Smooth muscle cell of the brain vasculature (primary cell): ENCODE data around the gene RRN3.
"Not testable (repeated sequence)": the region's sequence is repeated elsewhere in the genome, so short reads cannot be mapped to it uniquely, and the experiment has no call there.

Experiments used
- DNase-seq: peaks from one replicate; pipeline ENCODE4 v3.0.0-alpha.2; 2012; ENCODE audit warnings: low read depth, low spot score

RRN3 gene, protein sequence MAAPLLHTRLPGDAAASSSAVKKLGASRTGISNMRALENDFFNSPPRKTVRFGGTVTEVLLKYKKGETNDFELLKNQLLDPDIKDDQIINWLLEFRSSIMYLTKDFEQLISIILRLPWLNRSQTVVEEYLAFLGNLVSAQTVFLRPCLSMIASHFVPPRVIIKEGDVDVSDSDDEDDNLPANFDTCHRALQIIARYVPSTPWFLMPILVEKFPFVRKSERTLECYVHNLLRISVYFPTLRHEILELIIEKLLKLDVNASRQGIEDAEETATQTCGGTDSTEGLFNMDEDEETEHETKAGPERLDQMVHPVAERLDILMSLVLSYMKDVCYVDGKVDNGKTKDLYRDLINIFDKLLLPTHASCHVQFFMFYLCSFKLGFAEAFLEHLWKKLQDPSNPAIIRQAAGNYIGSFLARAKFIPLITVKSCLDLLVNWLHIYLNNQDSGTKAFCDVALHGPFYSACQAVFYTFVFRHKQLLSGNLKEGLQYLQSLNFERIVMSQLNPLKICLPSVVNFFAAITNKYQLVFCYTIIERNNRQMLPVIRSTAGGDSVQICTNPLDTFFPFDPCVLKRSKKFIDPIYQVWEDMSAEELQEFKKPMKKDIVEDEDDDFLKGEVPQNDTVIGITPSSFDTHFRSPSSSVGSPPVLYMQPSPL

DNA sequence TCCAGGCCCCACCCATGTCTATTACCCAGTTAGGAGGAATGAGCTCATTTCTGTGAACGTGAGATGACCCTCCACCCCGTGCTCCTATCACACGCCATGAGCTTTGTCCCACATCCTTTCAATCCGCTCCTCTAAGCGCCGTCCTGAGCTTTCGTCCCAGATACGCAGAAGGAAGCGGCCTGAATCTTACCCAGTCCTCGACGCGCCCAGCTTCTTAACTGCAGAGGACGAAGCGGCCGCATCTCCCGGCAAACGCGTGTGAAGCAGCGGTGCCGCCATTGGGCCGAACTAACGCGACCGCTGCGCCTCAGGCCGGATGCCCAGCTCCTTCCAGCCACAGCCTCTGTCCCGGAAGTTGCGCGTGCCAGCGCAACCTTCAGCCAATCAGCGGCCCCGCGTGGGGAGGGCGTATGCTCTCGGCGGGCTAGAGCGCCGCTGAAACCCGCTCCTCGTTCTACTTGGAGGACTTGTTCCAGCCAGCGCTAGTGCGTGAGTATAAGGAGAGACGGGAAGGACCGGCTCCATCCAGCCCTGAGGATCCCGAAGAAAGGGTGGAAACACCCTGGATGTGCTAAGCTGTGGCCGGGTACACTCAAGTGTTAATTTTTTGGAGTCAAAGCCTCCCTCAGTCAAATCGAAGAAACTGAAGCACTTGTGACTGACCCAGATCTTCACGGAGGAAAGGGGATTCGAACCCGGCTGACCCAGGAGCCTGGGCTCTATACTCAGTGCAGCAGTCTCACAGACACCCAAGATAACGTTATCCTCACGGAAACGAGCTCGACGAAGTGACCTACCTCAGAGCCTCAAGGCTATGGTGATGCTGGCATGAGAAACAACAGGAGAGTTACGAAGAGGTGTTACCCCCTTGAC is at the start of gene RRN3:
RRN3 (minus strand) TSS at position 318 of the 873 bp plus-strand sequence; CDS start at position 279, 39 bp downstream.
- peak; percentile 76 for DNase-seq

GRCh38 chr16:15143601-15144091 is 49.6 kb upstream of the RRN3 start:
- DNase-seq: not testable (repeated sequence)

- not testable (repeated sequence) for DNase-seq
Observed at GRCh38 chr16:15142891-15143600, 49.0 kb upstream of the RRN3 start.

DNA sequence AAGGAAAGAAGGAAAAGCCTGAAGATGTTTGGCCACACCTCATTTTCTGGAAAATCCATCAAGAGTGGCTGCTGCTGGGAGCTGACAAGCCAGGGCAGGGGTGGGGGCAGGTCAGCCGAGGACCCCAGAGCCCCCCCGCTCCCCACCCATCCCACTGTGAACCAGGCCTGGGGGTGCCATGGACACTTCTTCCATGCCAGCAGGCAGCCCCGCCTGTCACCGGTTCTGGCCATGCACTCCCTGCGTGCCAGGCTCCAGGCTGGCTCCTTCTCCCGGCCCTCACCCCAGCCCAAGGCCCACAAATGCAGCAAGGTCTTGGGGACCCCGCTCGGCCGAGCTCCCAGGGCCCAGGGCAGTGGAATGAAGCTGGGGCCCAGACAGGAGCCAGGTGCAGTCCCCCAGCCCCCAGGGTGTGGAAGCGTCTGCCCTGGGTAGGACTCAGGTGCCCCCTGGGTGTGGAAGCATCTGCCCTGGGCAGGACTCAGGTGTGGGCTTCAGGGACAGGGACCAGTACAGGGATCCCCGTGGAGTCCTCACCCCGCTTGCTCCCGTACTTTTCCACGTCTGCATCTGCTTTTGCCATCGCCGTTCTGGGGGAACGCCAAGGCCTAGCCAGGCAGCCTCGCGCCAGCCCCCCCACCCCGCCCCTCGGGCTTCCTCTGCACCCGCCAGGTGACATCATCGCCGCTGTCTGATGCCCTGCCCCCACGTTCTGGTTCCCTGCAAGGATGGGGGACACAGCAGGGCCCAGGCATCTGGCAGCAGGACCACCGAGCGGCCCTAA is 48.2 kb upstream of the RRN3 start:
- not testable (repeated sequence) for DNase-seq

DNA sequence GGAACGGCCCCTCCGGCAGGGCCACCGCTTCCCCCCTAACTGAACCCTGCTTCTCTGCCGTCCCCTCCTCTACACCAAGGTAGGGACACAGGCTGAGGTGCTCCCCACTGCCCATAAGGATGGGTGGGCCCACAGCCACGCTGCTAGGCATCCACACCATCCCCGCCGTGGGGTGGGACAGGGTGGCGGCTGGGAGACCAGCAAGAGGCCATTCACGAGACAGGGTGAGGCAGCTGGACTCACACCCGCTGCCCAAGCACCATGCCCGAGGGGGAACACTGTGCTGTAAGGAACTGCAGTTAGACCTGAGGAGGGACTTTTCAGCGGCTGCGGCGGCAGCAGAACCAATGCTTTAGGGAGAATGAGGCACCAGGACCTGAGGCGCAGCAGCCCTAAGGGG is 47.5 kb upstream of the RRN3 start:
- DNase-seq: no peak

- DNase-seq: not testable (repeated sequence)
Observed at GRCh38 chr16:15140444-15141365, 46.6 kb upstream of the RRN3 start.

GRCh38 chr16:15137514-15137913 is 43.4 kb upstream of the RRN3 start:
- not testable (repeated sequence) for DNase-seq

DNA sequence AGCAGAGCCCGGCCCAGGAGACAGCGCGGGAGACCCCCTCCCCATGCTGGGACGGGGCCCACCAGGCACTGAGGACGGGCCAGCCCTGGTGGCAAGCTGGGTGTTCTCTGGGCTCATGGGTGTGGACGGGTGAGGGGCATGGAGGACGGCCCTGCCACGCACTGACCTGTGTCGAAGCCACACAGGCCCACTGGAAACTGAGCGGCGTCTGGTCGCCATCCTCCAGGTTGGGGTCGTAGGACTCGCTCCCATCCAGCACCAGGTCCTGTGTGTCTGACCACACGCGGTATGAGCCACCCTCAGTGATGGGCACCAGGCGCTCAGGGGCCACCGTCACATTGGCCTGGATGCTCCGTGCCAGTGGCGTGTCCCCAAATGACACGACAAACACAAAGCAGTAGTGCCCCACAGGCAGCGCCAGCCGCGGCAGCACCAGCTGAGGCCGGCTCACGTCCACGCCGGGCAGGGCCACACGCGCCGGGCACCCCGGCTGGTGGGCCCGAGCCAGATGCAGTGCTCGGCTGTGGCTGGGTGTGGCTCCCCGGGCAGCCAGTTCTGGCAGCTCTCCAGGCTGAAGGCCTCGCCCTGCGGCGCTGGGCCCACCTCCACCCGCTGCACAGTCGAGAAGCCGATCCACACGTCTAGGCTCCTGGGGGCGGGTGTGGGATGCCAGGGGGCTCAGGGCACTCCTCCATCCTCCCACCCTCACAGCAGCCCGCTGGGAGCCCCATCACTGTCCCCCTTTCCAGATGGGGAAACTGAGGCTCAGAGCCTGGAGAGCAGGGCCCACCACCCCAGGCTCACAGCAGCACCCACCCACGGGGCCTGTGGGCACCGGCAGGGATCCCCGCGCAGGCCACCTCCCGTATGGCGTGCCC is 41.6 kb upstream of the RRN3 start:
- not testable (repeated sequence) for DNase-seq

GRCh38 chr16:15134752-15135482 is 40.8 kb upstream of the RRN3 start:
- DNase-seq: not testable (repeated sequence)

DNA sequence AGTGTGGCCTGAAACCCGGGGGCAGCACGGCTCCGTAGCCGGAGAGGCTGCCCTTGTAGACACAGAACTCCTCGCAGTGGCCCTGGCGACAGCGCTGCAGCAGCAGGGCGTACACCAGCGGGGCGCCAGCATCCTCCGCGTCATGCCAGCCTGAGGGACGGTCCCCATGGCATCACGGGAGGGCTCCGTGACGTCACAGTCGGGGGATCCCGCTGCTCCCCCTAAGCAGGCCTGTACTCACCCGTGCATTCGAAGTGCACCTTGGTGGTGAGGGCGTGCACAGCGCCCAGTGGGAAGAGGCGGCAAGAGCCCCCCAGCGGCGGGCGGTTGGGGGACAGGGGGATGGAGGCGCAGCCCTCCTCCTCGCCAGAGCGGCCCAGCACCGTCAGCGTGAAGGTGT is 39.5 kb upstream of the RRN3 start:
- not testable (repeated sequence) for DNase-seq

DNA sequence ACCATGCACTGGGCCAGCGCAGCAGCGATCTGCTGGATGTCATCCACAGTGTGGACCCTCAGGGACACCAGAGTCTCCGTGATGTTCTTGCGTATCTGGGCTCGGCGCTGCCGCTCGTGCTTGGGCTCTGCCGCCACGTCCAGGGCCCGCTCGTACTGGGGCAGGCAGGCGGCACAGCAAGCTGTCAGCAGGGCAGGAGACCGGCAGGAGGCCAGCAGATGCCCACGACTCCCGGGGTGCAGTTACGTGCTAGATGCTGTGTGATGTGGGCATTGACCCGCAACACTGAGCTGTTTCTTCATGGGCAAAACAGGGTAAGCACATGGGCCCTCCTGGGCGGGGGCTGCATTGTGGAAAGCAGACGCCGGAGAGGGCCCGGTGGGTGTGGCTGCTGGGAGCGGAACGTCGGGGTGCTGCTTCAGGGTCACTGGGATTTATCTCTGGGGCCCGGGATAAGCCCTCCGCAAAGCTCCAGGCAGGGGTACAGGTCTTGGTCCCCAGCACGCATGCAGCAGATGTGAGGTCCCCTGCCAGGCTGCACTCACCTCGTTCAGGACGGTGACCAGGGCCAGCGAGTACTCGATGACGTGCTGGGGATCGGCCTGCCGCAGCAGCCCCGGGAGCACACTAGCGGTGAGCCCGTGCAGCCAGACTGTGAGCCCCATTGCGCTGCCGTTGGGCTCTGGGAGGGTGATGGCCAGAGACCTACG is 38.8 kb upstream of the RRN3 start:
- DNase-seq: not testable (repeated sequence)

DNA sequence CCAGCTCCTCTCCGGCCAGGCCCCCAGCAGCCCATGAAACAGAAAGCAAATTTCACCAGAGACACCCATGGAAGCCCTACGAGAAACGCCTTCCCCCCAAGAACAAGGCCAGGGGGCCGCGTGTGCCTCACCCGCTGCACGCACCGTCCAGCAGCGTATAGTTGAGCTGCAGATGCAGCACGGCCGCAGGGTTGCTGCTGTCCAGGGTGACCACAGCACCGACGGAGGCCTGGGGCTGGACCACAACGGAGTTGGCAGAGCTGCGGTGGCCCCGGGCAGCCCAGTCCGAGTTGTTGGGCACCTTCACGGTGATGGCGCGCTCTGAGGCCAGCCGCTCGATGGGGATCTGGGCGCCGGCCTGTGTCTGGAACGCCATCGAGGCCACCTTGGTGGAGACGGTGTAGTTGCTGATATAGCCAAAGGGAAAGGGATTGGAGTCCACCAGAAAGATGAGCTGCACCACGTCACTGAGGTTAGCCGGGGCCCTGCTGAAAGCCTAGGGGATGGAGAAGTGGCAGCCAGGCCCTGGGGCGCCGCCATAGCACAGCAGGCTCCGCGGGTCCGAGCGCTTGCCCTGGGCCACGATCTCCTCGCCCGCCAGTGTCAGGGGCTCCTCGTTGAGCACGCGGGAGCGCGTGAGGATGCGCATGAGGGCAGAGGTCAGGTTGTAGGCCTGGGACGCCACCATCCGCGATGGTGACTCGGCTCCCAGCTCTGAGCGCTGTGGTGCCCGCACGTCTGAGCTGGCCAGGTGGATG is 37.0 kb upstream of the RRN3 start:
- not testable (repeated sequence) for DNase-seq

- not testable (repeated sequence) for DNase-seq
Observed at GRCh38 chr16:15130256-15130932, 36.3 kb upstream of the RRN3 start.

GRCh38 chr16:15127641-15128425 is 33.8 kb upstream of the RRN3 start:
- not testable (repeated sequence) for DNase-seq
